ENCODE results near the gene ZNF280B.

The ZNF280B gene

GRCh38 chr22:22508274-22509176, at the start of gene ZNF280B:
Gene ZNF280B (minus strand): TSS chr22:22508742. CDS start chr22:22489398, 19,344 bp downstream.
- DNase-seq = peak in 54 of 56 donors; percentile 10 to 82 (median 57)

- DNase-seq = no peak
Observed at GRCh38 chr22:22556995-22557925, 48.7 kb upstream of the ZNF280B start.

- no peak for DNase-seq
Observed at GRCh38 chr22:22556578-22556977, 48.0 kb upstream of the ZNF280B start.

GRCh38 chr22:22555596-22555995, 47.1 kb upstream of the ZNF280B start:
- DNase-seq = no peak

- DNase-seq = no peak
Observed at GRCh38 chr22:22554587-22555284, 46.2 kb upstream of the ZNF280B start.

- DNase-seq = no peak
Observed at GRCh38 chr22:22553735-22554586, 45.4 kb upstream of the ZNF280B start.

- no peak for DNase-seq
Observed at GRCh38 chr22:22553141-22553540, 44.6 kb upstream of the ZNF280B start.

- DNase-seq = no peak
Observed at GRCh38 chr22:22552630-22553029, 44.1 kb upstream of the ZNF280B start.

GRCh38 chr22:22550789-22551434, 42.4 kb upstream of the ZNF280B start:
- DNase-seq = no peak

- DNase-seq = no peak
Observed at GRCh38 chr22:22548910-22549309, 40.4 kb upstream of the ZNF280B start.

- no peak for DNase-seq
Observed at GRCh38 chr22:22548317-22548716, 39.8 kb upstream of the ZNF280B start.

GRCh38 chr22:22547692-22548300, 39.3 kb upstream of the ZNF280B start:
- no peak for DNase-seq

- no peak for DNase-seq
Observed at GRCh38 chr22:22547226-22547625, 38.7 kb upstream of the ZNF280B start.

- DNase-seq = peak in 3 of 56 donors; percentile 1 to 5 (median 3)
Observed at GRCh38 chr22:22546490-22546889, 37.9 kb upstream of the ZNF280B start.

- DNase-seq = no peak
Observed at GRCh38 chr22:22545084-22545483, 36.5 kb upstream of the ZNF280B start.

GRCh38 chr22:22538226-22538989, 29.9 kb upstream of the ZNF280B start:
- no peak for DNase-seq

GRCh38 chr22:22536916-22537315, 28.4 kb upstream of the ZNF280B start:
- DNase-seq = no peak

- DNase-seq = no peak
Observed at GRCh38 chr22:22536515-22536914, 28.0 kb upstream of the ZNF280B start.

- no peak for DNase-seq
Observed at GRCh38 chr22:22535662-22536061, 27.1 kb upstream of the ZNF280B start.
